ENCODE results near the gene SCIN.

DNA sequence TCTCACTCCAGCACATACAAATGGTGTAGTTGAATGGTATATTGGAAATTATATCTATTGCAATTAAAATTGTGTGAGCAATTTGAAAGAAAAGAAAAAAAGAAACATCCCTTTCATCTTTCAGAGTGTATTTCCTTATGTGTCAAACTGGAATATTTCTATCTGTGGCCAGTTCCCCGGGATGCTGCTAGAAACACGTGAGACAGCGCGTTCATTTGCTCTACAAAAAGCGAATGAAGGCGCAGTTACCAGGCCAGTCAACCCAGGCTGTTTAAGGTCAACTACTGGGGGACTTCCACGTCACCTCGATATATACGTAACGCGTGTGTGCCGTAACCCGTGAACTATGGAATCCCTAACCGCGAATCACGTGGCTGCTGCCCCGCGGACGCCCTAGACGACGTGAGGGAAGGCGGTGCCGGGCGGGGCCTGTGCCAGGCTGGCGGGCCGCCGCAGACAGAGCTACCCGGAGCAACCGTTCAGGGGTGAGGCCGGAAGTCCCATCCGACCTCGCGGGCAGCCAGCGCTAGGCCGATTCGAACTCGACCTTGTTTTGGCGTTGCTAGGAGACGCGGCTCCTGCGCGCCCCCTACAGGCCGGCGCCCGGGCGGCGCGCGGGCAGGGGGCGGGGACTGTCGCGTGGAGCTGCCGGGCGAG lies 115.8 kb downstream of the SCIN start:
- TF ChIP-seq, protein P1, sequence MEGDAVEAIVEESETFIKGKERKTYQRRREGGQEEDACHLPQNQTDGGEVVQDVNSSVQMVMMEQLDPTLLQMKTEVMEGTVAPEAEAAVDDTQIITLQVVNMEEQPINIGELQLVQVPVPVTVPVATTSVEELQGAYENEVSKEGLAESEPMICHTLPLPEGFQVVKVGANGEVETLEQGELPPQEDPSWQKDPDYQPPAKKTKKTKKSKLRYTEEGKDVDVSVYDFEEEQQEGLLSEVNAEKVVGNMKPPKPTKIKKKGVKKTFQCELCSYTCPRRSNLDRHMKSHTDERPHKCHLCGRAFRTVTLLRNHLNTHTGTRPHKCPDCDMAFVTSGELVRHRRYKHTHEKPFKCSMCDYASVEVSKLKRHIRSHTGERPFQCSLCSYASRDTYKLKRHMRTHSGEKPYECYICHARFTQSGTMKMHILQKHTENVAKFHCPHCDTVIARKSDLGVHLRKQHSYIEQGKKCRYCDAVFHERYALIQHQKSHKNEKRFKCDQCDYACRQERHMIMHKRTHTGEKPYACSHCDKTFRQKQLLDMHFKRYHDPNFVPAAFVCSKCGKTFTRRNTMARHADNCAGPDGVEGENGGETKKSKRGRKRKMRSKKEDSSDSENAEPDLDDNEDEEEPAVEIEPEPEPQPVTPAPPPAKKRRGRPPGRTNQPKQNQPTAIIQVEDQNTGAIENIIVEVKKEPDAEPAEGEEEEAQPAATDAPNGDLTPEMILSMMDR (conservative IDR thresholded peaks at IDR 0.05; ENCODE audit: low read depth, low read length): peak; percentile 69
- TF ChIP-seq EZH2 (IDR thresholded peaks at IDR 0.05; ENCODE audit: borderline replicate concordance, low read depth, low read length, poor library complexity, severe bottlenecking): no peak

All from A673 (cell line).